DMS53 treated with DMSO at 0.1 percent for 48 hours (cell line): ENCODE data around the gene CFAP65.

Experiments used
- DNase-seq: peaks from one replicate; lab custom pipeline; 2025; ENCODE audit not compliant: unreplicated experiment; lab: John Stamatoyannopoulos, UW

Gene CFAP65

DNA sequence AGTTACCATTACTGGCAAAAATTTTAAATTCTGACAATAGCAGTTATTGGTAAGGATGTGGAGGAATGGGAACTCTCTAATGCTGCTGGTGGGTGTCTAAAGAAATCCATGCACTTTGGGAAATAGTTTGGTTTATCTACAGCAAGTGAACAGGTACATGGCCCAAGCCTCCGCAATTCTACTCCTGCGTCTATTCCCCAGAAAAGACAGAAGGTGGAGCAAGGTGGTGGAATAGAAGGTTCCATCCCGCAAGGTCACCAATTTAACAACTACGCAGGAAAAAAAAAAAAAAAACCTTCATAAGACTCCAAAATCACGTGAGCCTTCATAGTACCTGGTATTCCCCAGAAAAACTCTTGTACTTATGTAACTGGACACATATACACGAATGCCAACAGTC lies 6.5 kb downstream of the CFAP65 start:
- no peak for DNase-seq

- no peak for DNase-seq
Measured at GRCh38 chr2:219032051-219032745, 9.1 kb downstream of the CFAP65 start.

GRCh38 chr2:219031005-219031738 lies 10.1 kb downstream of the CFAP65 start:
- no peak for DNase-seq

DNA sequence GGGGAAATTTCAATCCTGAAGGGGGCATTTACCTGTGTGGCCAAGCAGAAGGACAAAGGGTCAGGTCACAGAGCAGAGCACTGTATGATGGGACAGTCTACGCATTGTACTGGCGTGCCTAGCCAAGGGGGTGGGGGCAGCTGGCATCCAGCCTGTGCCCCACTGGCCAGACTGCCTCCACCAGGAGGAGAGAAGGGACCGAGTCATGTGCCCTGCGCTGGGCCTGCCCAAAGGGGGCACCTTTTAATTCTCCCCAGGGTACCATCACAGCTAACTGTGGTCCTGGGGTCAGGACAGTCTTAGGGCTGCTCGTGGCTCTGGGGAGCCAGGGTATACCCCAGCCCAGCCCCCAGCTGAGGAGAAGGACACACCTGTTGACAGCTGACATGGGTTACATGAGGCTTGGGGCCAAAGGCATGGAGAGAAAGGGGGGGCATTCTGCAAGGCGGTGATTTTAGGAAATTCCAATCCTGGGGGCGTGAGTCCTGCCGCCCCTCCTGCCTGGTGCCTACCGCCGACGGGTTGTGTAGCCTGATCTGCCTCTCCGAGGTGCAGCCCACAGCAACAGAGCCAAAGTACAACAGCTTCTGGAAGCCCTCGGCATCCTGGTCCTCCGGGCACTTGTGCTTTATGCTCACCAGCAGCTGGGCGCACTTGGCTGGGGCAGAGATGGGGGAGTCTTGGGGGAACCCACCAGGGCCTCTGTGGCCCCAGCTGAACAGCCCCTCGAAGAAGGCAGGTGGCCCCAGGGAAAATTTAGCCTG lies 11.0 kb downstream of the CFAP65 start:
- no peak for DNase-seq

GRCh38 chr2:219029829-219030165 lies 11.5 kb downstream of the CFAP65 start:
- DNase-seq = peak; percentile 59

DNA sequence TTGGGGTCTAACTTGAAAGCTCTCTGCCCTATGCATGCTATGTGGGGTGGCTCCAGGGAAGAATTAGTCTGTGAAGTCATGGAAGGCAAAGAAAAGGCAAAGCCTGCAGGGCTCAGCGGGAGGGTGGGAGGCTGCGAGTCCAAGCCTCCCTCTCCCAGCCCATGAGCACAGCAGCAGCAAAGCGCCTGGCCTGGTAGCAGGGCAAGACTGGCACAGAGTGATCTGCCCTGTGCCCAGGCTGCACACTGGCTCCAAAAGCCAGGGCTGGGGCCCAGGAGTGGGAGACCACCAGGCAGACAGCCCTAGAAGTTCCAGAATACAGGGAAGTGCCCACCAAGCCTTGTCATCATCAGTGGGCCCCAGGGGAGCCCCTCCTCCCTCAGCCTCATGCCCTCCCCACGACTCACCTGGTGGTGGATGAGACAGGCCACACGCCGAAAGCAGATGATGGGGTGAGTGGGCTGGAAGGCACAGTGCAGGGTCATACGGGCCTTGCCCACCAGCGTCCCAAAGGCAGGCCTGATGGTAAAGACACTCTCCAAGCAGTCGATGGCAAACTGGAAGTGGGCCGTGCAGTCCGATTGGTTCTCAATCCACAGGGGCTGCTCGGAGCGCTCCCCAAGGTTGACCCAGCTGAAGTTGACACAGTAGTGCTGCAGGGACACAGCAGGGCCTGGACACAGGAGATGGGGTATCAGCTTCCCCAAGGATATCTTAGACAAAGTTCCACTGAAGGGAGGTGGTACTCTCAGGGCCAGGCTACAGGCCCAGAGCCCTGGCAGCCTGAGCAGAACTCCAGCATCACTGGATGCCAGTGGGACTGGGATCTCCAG lies 12.1 kb downstream of the CFAP65 start:
- no peak for DNase-seq

GRCh38 chr2:219028141-219028540 lies 13.2 kb downstream of the CFAP65 start:
- DNase-seq = no peak

DNA sequence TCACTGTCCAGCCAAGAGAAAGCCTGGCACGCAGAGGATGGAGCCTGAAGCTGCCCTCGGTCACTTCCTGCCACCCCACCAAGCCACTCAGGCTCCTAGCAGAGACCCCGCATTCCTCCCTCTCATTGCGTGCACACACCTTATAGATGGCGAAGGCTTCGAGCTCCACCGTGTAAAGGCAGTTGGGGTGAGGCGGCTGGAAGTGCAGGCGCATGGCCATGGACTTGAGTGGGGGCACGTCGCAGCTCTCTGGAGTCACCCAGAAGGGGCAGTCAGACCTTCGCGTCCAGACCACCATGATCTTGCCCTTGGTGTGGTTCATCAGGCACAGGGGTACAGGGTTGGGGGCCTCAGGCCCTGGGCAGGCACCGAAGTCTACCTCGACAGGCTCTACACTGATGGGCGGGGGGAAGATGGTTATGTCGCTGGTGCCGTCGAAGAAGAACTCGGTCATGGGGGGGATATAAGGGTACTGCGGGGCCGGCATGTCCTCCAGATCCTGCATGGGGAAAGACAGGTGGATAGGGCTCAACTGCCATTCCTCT lies 13.7 kb downstream of the CFAP65 start:
- DNase-seq = no peak

GRCh38 chr2:219026946-219027345 lies 14.4 kb downstream of the CFAP65 start:
- no peak for DNase-seq

DNA sequence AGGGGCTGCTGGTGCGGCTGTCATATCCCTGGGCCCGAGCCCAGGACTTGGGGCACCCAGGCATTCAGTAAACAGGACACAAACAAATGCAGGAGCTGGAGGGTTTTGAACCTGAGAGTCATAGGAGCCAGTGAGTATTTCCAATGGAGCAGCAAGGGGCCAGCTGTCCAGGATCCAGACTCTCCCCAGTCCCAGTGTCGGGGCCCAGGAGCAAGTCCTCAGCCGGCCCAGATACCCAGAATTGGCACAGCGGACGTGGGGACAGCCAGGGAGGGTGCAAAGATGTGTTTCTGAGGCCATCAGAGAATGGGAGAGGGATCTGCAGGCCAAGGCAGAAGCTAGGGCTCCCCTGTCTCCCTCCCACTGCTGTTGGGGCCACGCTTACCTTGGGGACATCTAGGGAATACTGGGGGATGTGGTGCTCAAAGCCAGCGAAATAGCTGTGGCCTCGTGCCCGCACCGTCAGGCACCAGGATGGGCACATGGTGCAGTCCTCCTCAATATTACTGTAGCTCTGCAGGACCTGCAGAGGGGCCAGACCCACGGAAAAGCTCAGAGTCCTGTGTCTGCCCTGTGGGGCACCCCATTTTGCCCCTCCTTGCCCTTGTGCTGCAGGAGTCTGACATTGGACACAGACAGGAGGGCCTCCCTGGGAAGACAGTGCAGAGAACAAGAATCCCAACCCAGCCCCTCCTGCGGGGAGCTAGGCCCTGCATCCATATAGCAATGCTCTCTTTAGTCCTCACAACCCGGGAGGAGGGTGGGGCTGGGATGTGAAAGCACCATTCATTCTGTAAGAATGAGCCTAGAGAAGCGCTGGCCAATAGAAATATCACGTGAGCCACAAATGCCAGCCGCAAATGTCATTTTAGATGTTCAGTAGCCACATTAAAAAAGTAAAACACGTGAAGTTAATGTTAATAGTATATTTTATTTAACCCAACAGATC lies 15.4 kb downstream of the CFAP65 start:
- DNase-seq = no peak

- DNase-seq = no peak
Measured at GRCh38 chr2:219024059-219024458, 17.3 kb downstream of the CFAP65 start.

DNA sequence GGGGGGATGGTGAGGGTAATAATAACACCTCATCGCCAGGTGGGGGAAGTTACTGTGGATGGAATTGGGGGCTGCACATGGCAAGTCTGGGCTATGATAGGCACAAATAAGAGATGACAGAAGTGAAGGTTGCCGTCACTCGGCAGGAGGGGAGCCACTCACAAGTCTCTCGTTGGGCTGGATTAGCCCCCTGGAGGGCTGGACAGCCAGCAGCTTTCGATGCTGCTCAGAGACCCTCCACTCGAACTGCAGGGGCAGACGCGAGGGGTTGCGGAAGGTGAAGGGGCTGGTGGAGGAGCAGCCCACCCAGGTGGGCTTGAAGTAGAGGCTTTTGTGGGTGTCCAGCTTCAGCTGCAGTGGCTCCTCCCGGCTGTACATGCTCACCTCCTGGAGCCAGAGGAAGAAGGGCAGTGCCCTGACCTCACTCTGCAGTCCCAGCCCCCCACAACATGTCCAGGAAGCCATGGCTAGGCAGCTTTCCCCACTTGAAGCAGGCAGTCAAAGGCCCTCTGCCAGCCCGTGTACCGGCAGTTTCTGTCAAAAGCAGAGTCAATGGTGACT lies 18.2 kb downstream of the CFAP65 start:
- no peak for DNase-seq

DNA sequence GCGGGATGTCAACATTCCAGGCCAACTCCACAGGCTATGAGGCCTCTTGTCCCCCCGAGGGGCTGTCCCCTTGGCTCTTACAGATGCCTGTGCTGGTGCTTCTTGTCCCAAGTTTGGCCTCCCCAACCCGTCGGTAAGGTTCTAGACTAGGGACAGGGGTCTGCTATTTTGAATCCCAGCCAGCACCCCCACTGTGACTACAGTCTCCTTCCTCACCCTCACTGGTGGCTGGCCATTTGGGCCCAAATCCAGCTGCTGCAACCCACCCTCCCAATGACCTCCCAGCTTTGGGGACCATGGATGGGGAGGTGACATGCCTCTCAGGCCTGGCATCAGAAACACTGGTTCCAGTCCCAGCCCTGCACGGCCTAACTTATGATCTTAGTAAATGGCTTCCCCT lies 18.7 kb downstream of the CFAP65 start:
- DNase-seq = no peak

DNA sequence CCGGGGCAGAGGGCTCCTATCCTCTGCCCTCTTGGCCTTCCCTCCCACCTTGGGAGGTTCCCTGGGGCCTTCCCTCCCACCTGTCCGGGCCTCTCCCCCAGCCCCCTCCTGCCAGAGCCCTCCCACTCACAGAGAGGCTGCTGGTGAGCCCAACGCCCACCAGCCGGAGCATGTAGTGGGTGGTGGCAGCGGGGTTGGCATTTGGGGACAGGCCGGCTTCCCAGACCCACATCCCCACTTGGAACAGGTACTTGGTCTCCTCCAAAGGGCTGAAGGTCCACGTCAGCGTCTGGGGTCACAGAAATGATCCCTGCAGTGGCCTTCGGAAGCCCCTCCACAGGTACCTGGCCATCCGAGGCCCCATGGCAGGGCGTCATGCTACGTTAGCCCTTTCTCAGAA lies 19.3 kb downstream of the CFAP65 start:
- no peak for DNase-seq

DNA sequence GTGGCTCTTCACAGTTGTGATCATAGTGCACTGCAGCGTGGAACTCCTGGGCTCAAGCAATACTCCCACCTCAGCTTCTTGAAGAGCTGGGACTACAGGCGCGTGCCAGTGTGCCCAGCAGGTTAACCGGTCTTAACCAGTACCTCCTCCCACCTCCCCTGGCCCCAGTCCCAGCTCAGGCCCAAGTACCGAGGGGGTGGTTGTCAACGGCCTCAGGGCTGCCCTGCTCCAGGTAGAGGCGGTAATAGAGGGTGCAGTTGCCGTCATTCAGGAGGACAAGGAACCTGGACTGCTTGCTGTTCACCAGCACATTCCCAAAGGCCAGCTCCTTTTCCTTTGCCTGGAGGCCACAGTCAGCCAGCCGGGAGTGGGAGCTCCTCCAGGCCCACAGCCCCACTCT lies 19.7 kb downstream of the CFAP65 start:
- DNase-seq = no peak

DNA sequence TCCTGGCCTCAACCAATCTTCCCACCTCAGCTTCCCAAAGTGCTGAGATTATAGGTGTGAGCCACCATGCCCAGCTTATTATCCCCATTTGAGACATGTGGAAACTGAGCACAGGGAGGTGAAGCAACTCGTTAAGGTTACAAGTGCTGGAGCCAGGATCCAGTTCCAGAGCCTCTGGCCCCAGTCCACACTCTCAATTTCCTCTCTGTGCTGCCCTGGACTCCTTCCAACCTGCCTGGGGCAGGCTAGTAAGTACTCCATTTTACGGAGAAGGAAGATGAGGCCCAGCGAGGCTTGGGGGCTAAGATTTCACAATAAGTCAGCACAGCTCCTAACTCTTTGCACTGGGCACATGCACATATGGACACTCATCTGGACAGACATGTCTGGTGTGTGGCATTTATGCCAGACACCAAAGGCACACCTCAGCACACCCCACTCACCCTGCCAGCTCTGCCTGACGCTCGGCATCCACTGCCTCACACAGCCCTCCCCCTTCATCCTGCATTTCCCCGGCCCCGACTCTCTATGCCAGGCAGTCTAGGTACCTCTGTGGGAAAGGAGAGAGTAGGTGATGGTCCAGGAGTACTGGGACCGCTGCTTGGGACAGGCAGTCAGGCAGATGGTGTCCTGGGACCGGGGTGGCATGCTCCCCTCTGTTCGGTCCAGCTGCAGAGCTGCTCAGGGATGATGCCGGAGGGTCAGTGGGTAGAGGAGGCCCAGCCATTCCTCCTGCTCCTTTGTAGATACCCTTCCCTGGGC lies 20.5 kb downstream of the CFAP65 start:
- DNase-seq = no peak

GRCh38 chr2:219019436-219019835 lies 21.9 kb downstream of the CFAP65 start:
- DNase-seq = no peak

DNA sequence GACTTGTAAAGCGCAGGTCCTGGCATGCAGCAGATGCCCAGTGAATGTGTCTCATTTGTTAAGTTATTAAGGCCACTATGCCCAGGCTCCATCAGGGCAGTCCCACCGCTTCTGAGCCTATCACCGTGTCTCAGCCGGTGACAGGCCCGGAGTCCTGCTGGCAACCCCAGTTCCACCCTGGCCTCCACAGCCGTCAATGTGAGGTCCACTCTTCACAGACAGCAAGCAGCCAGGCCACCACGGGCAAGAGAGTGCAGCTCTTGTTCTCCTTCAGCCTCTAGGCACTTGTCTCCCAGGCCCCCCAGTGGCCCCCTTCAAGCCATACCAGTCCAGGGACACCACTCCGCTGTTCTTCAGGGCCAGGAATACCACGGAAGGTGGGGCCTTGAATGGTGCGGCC lies 22.6 kb downstream of the CFAP65 start:
- no peak for DNase-seq

GRCh38 chr2:219018286-219018685 lies 23.0 kb downstream of the CFAP65 start:
- no peak for DNase-seq
